Stimulated activated CD8-positive, alpha-beta memory T cell treated with anti-CD3 and anti-CD28 coated beads, Interleukin-7, amount 100 ng/mL, for 1 hour (primary cell): Measurements from ENCODE around the gene PRODH.
"Not testable (repeated sequence)": the region's sequence is repeated elsewhere in the genome, so short reads cannot be mapped to it uniquely, and the experiment has no call there.

Experiments
- DNase-seq, 2 donors: peaks; one replicate each; pipeline ENCODE4 v3.0.0-alpha.2; 2020; ENCODE audit warnings: low read depth in 2 of 2

PRODH gene

DNA sequence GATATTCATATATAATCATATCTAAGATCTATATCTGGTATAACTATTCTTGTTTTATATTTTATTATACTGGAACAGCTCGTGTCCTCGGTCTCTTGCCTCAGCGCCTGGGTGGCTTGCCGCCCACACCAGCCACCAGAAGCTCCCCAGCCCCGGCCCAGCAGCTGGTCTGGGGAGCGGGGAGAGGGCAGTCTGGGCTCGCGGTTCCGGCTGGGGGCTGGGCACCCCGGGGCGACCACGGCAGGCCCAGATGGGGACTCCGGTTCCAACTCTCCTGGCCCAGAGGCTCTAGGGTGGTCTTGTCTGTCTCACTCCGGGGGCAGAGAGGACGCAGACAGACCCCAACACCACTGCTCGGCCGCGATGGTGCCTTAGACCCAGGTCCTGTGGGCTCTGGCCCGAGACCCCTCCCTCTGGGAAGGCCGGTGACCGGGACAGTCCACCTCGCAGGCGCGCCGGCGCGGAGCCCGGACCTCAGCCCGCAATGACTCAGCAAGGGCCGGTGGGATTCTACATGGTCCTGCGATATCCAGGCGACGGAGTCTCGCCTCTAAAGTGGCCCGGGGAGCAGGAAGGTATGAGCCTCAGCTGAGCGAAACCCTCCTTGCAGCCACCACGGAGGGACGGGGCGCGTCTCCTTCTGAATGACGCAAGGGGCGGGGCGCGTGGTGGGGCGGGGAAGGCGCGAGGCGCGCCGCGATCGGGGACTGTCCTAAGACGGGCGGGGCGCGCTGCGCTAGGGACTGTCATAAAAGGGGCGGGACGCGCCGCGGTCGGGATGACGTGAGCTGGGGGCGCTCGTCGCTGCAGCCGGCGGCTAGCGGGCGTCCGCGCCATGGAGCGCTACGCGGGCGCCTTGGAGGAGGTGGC lies 30.3 kb downstream of the PRODH start, which contains the start of gene DGCR6:
Gene DGCR6, plus strand, starts transcription at position 781 of the 870 bp plus-strand sequence. Its CDS starts 55 bp downstream, at position 836.
- no peak for DNase-seq

DNA sequence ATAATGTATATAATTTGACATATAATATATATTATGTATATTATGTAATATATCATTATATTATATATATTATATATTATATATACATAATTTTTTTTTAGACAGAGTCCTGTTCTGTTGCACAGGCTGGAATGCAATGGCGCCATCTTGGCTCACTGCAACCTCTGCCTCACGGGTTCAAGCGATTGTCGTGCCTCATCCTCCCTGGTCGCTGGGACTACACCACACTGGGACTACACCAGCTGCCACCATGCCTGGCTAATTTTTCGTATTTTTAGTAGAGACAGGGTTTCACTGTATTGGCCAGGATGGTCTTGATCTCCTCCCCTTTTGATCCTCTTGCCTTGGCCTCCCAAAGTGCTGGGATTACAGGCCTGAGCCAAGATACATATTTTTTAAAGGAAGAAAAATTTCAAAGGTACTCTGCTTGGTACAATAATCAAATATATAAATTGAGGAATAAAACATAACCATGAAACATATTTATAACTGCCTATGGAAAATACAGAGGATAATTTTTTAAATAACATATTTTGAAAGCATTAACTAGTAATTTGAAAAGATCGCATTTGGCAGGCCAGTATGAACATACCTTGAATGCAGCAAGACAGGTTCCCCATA lies 39.9 kb downstream of the PRODH start:
- not testable (repeated sequence) for DNase-seq

DNA sequence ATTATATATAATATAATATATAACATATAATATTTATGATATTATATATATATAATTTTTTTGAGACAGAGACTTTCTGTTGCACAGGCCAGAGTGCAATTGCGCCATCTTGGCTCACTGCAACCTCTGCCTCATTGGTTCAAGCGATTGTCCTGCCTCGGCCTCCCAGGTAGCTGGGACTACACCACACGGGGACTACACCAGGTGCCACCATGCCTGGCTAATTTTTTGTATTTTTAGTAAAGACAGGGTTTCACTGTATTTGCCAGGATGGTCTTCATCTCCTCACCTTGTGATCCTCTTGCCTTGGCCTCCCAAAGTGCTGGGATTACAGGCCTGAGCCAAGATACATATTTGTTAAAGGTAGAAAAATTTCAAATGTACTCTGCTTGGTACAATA lies 42.3 kb downstream of the PRODH start:
- not testable (repeated sequence) for DNase-seq

DNA sequence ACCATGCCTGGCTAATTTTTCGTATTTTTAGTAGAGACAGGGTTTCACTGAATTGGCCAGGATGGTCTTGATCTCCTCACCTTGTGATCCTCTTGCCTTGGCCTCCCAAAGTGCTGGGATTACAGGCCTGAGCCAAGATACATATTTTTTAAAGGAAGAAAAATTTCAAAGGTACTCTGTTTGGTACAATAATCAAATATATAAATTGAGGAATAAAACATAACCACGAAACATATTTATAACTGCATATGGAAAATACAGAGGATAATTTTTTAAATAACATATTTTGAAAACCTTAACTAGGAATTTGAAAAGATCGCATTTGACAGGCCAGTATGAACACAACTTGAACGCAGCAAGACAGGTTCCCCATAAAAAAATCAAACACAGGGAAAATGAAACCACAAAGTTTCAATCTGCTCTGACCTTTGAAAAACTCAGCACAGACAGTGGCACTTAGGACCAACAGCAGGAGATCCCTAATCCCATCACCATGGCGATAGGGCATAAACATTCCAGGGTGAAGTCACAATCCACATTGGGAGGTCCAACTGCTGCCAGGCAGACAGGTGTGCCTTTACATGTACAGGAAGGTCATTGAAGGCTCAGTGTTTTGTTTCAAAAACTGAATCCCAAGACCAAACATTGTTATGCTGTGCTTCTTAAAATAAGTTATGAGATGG lies 45.4 kb downstream of the PRODH start:
- DNase-seq: not testable (repeated sequence)

DNA sequence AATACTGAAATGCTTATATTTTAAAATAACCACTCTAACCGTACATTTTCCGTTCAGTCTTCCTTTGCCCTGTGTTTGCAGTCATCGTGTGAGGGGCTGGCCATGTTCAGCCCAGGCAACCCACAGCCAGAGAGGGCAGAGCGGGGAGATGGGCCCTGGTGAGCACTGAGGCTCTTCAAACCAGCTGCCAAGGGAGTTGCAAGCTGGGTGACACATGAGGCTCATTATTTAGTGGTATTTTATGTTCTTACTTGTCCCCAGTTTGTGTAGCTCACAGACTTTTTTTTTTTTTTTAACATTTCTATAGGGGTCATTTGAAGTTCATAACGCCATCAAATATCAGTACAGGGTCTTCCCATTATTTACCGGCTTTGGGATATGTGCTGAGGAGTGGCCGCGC lies 48.0 kb downstream of the PRODH start:
- DNase-seq: no peak

DNA sequence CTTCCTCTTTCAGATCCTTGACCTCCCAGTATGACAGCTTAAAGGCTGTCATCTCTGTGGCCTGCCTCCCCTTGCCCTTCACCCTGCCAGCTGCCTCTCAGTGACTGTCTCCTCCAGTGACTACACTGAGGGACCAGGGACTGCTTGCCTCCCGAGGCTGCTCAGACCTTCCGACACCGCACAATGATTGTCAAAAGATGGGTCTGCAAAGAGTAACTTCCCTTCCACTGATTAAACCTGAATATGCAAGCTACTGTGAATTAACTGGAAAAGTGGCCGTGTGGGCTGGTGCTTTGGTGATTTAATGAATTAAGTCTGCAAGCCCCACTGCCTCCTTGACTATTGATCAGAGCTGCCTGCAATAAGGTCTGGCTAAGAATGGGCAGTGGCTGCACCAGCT lies 51.6 kb downstream of the PRODH start:
- DNase-seq: not testable (repeated sequence)

DNA sequence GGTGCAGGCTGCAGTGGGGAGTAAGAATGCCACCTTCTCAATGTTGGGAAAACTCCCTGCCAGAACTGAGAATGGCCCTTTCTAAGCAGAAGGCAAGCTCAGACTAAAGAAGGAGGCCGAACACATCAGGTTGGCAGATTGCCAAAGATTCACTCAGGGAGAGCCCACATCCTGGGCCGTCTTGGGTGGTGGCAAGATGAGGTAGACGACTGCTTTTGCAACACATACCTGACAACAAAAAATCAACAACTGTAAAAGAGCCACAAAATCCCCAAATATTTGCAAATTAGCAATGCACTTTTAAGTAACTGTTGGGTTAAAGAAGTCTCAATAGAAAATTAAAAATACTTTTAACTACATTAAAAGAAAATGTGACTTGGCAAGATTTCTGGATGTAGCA lies 54.8 kb downstream of the PRODH start:
- DNase-seq: peak; percentile 44 to 46
